C4-2B (cell line): ENCODE measurements around the gene CD24.
A peak's percentile ranks its signal among the peaks of the same experiment; 100 is the strongest.
"Not testable (repeated sequence)": the region's sequence is repeated elsewhere in the genome, so short reads cannot be mapped to it uniquely, and the experiment has no call there.

Source experiments
- H3K27ac ChIP-seq: fragments of 450-650 bp; 2 replicates; pipeline ENCODE4 v1.5.1; 2017
- CTCF ChIP-seq: fragments of 450-650 bp; conservative IDR thresholded peaks from 2 replicates; pipeline ENCODE4 v1.5.1; 2017; ENCODE audit warnings: mild to moderate bottlenecking
- ZFX ChIP-seq: fragments of 450-650 bp; IDR thresholded peaks from 2 replicates; pipeline ENCODE4 v1.6.1; 2017

CD24 gene

GRCh38 chr6:106974336-106974998 lies at the start of gene CD24:
TSS of gene CD24 (minus strand) at chr6:106974729. CDS start at chr6:106974646, 83 bp downstream.
- peak within 1 kb of the TSS; percentile 47 for H3K27ac ChIP-seq
- TF ChIP-seq ZFX (no peak), CTCF (no peak)

GRCh38 chr6:107021446-107022185 lies 47.1 kb upstream of the CD24 start:
- no peak overlapping the region for H3K27ac ChIP-seq
- no peak for TF ChIP-seq ZFX
- TF ChIP-seq CTCF = no peak

GRCh38 chr6:107020239-107020638 lies 45.7 kb upstream of the CD24 start:
- H3K27ac ChIP-seq = no peak overlapping the region
- TF ChIP-seq CTCF (no peak), ZFX (no peak)

- not testable (repeated sequence) for H3K27ac ChIP-seq
Observed at GRCh38 chr6:107019628-107020027, 45.1 kb upstream of the CD24 start.

- H3K27ac ChIP-seq = no peak overlapping the region
- TF ChIP-seq ZFX (no peak), CTCF (no peak)
Observed at GRCh38 chr6:107019047-107019446, 44.5 kb upstream of the CD24 start.

GRCh38 chr6:107009499-107009898 lies 35.0 kb upstream of the CD24 start:
- no peak for TF ChIP-seq CTCF
- no peak for TF ChIP-seq ZFX
- H3K27ac ChIP-seq = no peak overlapping the region

GRCh38 chr6:106997392-106998158 lies 23.0 kb upstream of the CD24 start:
- peak; percentile 92 for TF ChIP-seq CTCF
- no peak for TF ChIP-seq ZFX
- H3K27ac ChIP-seq = no peak overlapping the region
